Cortex of kidney (tissue), 1 donor: ENCODE results near the gene EZH2.

ENCODE experiments used
- DNase-seq: peaks from one replicate; lab custom pipeline; 2025; lab: John Stamatoyannopoulos, UW

The EZH2 gene

GRCh38 chr7:148804343-148805235 is 79.5 kb downstream of the EZH2 start:
- no peak for DNase-seq

DNA sequence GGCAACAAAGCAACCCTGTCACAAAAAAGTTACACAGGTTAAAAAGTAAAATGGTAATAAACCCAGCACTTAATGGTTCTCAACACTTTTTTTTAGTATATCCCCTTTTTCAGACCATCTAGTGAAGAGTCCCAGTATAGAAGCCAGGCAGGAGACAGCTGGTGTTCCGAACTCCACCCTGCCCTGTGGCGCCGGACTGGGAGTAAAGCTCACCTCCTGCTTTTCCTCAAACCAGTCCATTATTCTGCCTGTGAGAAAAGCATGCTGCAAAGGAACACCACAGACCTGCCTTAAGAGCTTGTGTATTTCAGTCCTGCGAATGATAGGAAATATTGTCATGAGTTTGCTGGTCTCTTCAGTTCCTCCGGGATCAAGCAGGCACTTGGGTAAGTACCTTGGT is 81.0 kb downstream of the EZH2 start:
- DNase-seq, result no peak

DNA sequence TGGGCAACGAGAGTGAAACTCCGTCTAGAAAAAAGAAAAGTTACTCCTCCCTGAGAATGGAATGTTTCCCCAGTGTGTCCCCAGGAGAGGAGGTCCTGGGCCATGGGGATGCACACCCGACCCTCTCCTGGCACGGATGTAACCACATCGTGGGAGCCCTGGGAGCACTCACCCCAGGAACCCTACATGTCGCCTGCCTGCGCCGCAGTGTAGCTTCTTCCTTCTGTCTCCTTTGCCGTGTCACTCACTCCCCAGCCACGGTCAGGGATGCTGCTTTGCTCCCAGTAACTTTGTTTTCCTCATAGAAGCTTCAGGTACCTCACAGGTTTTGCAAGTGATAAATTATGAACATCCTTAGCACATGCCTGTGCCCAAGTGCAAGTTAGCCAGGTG is 82.0 kb downstream of the EZH2 start:
- DNase-seq, result no peak

DNA sequence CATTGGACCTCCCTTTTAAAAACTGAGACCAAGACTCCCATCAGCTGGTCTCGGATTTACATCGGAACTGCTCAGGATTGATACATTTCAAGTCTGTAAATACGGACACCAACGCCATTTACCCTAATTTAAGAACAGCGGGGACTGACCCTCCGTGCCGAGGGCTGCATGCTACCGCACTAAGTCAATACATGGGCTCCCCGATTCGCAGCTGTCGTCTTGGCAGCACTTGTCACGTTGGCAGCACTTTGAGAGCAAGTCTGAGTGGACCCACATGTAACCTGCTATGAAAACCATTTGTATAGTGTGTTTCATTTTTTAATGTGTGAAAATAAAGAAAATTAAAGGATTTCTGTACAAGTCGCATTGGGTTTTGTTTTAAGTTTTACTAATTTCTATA is 83.4 kb downstream of the EZH2 start:
- DNase-seq, result no peak

GRCh38 chr7:148799893-148800555 is 84.1 kb downstream of the EZH2 start:
- DNase-seq, result no peak

DNA sequence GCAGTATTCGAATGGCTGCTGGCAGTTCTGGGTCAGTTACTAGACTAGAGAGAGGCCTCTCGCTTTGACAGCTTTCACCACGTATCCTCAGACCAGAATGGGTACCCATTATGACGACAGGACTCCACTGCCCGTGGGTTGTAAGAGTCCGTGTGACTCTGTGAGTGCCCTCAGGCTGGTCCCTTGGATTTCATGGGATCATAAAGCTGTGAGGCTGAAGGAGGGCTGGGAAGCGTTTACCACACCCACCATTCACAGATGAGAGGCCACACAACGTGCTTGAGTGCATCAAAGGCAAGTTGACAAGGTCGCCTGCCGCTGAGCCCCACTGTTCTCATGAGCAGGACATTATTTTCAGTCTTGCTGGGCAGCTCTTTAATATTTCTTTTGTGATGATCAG is 87.2 kb downstream of the EZH2 start:
- DNase-seq, result no peak

GRCh38 chr7:148794476-148794875 is 89.6 kb downstream of the EZH2 start:
- DNase-seq, result no peak

GRCh38 chr7:148793590-148793989 is 90.5 kb downstream of the EZH2 start:
- DNase-seq, result no peak

DNA sequence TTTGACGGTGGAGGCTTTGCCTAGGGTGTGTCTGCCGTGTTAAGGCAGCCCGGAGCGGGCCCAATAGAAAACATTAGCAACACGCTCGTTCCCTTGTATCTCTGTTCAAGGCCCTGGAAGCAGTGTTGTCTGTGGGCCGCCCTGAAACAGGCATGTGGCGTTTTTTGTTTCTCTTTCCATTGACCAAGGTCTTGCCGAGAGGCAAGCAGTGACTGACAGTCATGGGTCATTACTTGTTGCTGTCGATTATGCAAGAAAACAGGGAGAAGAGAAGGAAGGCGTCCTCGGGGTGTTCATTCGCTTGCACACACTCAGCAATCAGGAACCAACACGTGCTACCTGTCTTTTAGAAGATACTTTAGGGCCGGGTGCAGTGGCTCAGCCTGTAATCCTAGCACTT is 92.5 kb downstream of the EZH2 start:
- DNase-seq, result no peak

DNA sequence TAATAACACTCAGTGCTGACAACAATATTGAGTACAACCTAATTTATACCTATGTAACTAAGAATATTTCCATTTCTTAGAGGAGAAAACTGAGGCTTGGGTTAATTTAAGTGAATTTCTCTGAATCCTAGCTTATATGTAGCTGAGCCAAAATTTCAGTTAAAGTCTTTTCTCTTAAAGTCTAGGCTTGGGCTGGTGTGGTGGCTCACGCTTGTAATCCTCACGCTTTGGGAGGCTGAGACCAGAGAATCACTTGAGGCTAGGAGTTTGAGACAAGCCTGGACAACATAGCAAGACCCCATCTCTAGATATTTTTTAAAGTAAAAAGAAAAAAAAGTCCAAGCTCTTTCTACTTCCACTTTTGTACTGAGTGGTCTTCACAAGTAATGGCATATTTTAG is 93.2 kb downstream of the EZH2 start:
- no peak for DNase-seq

DNA sequence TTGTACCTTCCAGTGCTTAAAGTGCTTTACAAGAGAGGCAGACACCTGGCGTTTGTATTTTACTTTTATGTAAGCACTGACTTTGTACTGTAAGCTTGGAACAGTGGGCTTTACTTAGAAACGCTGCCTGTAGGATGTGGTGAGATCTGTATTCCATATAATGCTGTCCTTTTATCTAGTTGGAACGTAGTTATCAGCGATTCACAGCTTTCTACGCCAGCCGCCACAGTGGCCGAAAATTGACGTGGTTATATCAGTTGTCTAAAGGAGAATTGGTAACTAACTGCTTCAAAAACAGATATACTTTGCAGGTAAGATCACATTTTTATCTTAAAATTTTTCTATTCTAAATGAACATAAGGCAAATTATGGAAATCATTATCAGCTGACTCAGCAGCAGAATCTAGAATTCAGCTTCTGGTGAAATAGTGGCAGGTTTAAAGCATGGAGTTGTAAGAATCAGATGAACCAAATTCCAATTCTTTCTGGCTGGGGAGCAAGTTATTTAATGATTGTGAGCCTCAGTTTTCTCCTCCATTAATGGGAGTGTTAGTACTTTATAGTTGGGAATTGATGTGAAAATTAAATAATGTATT is 93.9 kb downstream of the EZH2 start:
- DNase-seq, result no peak

GRCh38 chr7:148789220-148789619 is 94.9 kb downstream of the EZH2 start:
- no peak for DNase-seq

DNA sequence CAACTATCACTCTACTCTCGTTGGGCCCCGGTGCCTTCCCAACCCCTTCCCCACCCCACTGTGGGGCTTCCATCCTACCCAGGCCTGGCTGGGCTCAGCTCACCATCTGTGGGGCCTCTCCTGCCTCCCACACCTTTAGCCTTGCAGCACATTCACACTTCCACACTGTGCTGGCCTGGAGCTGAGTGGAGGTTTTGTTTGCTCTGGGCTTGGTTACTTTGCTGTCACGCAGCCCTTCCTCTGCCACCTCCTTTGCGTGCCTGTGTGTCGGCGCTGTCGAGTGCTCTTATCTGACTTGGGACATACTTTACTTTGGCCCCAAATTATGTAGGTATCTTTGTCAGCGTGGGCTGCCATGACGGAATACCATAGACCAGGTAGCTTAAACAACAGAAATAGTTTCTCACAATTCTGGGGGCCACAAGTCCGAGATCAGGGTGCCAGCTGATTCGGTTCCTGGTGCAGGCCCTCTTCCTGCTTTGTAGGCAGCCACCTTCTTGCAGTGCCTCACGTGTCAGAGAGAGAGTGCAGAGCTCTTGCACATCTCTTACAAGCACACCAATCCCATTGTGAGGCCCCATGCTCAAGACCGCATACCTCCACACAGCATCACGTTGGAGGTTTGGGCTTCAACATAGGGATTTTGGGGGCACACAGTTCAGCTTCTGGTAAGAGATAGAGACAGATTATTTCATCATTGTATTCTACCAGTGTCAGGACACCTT is 96.4 kb downstream of the EZH2 start:
- no peak for DNase-seq

DNA sequence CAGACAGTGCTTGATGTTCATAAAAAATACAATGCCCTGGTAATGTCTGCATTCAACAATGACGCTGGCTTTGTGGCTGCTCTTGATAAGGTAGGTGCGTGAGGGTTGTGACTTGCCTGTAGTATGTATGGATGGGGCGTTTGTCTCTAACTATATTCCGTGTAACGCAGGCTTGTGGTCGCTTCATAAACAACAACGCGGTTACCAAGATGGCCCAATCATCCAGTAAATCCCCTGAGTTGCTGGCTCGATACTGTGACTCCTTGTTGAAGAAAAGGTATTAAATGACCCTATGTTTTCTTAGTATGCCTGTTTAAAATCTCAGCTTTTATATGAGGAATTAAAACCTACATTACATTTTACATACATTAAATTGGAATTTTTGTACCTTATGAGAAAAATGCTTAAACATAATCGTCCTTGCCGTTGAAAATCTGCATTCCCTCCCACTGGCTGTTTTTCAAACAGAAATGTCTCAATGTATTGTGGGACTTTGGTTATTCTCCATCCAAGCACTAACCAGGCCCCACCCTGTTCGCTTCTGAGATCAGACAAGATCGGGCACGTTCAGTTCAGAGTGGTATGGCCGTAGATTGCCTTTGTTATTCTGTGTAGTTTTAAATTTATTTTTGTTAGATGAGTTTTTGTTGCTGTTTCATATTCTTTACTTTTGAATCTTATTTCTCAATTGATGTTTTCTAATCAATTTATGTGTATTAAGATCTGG is 100.1 kb downstream of the EZH2 start:
- DNase-seq, result no peak

GRCh38 chr7:148782757-148783456 is 101.2 kb downstream of the EZH2 start:
- no peak for DNase-seq

GRCh38 chr7:148774471-148774870 is 109.6 kb downstream of the EZH2 start:
- DNase-seq, result no peak

DNA sequence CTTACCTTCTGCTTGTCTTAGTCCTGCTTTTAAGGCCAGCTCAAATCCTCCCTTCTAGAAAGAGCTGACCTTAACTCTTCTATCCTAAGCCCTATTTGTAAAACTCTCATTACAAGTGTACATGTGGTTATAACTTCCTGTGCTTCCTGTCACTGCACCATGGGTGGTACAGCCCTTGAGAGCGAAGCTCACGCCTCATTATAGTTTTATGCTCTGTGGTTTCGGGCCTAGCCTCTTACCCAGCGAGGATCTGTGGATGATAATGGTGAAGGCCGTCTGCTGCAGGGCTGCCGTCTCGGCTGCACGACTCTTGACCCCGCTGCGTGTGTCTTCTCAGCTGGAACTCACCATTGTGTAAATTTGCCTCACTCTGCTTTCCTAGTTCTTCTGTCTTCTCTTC is 110.8 kb downstream of the EZH2 start:
- no peak for DNase-seq

DNA sequence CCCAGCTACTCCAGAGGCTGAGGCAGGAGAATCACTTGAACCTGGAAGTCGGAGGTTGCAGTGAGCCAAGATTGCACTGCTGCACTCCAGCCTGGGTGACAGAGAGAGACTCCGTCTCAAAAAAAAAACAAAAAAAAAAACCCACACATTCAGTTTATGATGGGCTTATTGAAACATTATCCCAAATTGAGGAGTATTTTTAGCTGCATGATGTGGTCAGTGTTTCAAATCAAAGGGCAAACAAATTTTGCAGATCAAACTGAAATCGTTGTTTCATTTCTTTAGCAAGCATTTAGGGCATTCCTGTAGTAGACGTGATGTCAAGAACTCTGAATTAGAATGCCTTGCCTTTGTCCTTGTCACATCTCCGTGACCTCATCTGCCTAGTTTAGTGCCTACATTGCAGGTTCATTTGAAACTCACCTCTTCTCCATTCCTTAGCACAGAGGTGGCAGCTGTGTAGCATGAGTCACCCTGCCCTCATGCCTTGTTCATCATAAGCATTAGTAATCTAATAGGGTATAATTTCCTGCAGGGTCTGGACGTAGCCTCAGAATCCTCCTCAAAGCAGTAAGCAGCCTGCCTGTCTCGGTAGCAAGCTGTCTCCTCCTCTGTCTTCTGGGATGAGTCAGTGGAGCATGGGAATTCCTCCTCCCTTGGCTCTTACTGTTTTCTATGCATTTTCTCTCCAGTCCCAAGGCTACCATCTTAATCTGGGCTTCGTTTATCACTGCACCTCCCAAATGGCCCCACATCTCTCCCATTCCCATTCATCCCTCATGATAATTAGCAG is 111.6 kb downstream of the EZH2 start:
- DNase-seq, result no peak

DNA sequence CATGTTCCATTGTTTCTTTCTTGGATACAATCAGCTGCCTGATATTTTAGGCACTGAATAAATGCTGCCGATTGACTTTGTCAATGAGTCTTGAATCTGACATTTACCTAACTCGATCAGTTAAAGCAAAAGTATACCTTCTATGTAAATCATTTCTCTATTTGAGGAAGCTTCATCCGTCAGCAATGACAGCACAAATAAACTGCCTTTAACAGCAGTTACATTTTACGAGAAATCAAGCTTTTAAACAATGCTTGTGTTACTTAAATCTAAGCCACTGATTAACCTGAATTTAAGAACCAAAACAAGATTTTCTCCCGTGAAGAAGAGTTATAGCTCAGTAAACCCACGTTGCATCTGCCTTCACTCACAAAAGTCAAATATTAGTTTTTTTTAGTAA is 114.1 kb downstream of the EZH2 start:
- DNase-seq, result no peak

DNA sequence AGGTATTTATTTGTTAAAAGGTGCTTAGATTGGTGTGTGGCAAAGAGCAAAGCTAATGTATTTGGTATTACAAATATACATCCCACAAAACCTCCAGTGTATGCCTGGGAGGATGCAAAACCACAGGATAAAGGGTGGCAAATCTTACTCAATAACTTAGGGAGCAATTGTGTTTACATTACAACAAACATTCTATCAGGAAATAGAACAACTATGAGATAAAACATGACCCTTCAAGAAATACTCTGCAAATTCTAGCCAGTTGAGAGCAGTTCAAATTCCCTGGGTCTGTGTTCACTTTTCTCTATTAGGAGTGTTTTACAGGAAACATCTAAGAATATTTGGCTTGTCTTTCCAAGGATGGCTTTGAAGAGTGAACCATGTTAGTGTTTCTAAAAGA is 120.5 kb downstream of the EZH2 start:
- DNase-seq, result no peak
